ENCODE measurements around the gene THSD4.

THSD4 gene

DNA sequence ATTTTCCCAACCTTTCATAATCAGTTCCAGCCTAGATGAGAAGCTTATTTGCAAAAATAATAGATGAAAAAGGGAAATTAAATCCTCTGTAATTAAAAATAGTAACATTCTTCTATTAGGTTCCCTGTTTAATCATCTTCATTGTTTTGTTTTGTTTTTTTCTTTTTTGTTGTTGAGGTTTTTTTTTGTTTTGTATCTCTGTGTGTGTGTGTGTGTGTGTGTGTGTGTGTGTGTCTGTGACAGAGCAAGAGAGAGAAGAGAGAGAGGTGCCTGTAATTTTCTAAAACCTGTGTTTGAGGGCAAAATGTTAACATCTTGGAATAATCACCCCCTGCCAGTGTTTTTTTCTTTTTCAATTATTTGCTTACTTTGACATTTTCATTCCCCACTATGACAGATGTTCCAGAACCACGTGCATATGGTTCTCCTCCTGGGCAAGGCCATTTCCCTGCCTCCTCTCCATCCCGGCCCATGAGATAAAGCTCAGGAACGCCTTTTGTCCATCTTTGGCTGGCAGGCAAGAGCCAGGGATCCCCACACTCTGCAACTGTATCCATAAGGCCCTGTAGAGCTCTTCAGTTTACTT, 573.3 kb downstream of the THSD4 start:
- DNase-seq (ENCODE audit: low read depth): no peak

DNA sequence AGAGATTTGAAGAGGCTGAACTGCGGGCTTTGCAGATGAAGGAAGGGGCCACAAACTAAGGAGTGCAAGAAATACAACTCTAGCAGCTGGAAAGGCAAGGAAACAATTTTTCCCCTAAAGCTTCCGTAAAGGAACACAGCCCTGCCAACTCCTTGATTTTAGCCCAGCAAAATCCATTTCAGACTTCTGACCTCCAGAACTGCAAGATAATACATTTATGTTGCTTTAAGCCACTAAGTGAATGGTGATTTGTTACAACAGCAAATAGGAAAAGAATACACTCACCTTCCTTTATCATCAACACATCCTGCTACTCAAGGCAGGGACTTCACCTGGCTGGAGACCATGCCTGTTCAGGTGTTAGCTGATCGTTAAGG, 575.8 kb downstream of the THSD4 start:
- DNase-seq (ENCODE audit: low read depth): no peak

DNA sequence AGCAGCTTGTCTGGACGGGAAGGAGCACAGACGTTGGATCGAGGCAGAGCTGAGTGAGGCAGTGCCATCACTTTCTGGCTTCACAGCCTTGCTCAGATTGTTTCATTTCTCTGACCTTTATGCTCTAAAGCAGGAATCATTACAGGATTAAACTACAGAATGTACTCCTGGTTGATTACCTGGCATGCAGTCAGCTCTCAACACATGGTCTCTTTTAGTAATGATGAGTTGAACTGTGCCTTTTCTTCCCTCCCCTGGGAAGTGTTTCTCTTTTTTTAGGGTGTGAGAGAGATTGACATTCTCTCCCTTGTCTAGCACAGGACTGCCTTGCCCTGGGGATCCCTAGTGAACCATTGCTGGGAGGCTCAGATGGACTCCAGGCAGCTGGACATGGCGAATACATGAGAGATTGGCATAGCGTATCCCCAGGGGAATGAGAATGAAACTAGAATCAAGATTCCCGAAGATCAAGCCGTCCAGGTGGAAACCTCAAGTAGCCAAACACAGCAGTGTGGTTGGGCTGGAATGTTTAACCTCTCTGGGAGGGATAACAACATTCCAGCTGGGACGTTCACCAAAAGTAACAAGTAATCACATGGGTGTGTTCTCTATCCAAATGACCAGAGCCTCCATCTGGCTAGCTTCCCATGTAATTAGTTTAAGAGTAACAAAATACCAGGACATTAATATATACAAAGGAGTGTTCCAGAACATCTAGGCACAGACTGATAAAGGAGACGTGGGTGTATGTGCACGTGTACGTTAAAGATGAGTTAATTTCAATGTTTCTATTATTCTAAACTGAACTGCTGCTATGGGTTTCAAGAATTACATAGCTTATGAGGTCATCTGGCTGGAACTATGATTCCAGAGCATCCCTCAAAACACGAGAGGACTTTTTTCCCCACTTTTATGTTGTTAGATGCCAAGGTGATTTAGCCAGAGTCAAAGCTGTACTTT, 576.5 kb downstream of the THSD4 start:
- DNase-seq (ENCODE audit: low read depth): peak; percentile 76

DNA sequence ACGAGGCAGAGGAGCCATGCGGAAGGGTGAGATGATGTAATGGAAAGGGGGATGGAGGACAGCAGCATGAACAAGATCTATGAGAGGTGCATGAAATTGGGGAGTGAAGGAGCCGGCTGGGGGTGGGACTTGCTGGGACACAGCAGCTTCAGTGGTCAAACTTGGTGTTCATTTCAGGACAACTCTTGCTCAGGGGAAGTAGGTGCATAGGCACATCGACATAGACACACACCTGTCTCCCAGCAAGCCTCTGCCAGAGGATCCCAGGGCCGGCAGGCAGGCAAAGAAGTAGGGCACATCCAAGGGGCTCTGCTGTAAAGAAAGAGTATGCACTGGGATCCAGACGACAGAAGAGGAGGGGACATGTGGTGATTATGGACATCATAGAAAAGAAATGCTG, 582.0 kb downstream of the THSD4 start:
- no peak for DNase-seq (ENCODE audit: low read depth)

DNA sequence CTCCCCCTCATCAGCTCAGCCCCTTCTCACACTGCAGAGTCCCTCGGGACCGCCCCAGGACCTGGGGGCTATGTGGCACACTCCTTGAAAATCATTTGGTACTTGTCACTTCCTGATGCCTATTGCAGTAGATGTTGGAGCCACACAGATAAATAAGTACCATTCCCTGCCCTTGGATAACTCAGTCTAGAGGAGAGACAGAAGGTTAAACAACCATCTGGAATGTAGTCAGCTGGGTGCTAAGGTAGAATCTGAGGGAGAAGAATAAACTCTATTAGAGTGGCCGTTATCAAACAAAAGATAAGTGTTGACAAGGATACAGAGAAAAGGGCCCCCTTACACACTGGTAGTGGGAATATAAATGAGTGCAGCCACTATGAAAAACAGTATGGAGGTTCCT, 582.8 kb downstream of the THSD4 start:
- no peak for DNase-seq (ENCODE audit: low read depth)

DNA sequence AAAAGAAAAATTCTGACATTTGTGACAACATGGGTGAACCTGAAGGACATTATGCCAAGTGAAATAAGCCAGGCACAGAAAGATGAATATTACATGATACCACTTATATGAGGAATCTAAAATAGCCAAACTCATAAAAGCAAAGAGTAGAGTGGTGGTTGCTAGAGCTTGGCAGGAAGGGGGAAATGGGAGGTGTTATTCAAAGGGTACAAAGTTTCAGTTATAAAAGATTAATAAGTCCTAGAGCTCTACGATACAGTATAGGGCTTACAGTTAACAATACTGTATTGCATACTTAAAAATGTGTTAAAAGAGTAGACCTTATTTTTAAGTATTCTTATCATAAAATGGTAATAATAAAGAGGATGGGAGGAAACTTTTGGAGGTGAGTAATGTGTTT, 583.5 kb downstream of the THSD4 start:
- no peak for DNase-seq (ENCODE audit: low read depth)

DNA sequence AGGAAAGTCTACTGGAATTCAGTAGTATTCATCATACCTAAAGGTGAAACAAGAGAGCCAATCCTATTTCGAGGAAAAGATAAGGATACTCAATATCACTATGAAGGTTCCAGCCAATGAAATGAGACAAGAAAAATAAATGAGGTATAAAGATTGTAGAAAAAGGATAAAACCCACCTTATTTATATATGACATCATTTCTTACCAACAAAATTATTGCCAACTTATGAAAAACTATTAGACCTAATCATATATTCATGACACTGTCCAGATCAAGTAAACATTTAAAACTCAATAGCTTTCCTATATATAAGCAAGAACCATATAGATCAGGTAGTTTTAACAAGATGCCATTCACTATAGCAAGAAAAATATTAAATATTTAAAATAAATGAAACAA, 584.7 kb downstream of the THSD4 start:
- no peak for DNase-seq (ENCODE audit: low read depth)

DNA sequence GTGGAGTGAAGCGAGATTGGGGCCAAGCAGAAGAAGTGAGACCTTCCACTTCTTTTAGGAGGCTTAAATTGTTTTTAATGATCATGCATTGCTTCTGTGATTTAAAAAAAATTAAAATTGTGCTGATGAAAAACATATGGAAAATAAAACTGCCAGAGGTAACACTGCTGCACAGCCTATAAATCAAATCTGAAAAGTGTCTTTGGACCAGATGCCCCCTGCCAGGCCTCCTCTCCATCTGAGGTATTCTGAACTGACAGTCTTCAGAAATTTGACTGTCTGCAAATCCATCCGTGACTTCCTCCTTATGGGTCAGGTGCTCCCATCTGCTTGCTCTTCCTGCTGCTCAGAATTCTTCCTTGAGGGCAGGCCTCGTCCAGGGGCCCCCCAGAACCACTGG, 586.5 kb downstream of the THSD4 start:
- DNase-seq (ENCODE audit: low read depth): no peak

DNA sequence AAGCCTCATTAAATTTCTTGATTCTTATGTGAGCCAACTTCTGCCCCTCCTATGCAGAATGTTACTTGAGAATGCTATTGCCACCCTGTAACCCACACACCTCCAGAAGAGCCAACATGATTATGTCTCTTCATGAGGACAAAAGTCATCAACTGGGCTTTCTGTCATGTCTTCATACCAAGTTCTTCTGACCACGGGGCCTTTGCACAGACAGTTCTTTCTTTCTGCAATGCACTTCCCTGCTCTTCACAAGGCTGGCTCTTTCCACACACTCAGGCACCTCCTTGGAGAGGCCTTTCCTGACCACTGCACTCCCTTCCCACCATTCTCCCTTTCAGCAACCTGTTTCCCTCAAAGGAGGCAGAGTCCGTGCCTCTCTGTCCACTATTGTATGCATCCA, 587.2 kb downstream of the THSD4 start:
- DNase-seq (ENCODE audit: low read depth): no peak

DNA sequence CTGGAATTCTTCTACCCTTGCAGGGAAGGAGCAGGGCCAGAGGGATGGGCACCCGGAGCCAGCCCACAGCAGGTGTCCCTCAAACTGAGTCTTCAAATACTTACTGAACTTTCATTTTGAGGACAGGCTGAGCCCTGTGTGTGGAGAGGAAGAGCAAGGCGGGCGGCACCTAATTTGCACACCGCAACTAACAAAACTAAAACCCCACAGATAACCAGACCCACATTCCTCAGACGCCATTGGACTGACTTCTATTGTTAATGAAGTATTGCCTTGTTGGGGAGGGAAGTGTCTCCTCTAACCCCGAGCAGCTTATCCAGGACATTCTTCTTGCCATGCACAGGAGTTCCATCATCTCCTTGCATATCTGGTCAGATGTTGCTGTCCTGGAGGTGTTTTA, 589.9 kb downstream of the THSD4 start:
- no peak for DNase-seq (ENCODE audit: low read depth)

DNA sequence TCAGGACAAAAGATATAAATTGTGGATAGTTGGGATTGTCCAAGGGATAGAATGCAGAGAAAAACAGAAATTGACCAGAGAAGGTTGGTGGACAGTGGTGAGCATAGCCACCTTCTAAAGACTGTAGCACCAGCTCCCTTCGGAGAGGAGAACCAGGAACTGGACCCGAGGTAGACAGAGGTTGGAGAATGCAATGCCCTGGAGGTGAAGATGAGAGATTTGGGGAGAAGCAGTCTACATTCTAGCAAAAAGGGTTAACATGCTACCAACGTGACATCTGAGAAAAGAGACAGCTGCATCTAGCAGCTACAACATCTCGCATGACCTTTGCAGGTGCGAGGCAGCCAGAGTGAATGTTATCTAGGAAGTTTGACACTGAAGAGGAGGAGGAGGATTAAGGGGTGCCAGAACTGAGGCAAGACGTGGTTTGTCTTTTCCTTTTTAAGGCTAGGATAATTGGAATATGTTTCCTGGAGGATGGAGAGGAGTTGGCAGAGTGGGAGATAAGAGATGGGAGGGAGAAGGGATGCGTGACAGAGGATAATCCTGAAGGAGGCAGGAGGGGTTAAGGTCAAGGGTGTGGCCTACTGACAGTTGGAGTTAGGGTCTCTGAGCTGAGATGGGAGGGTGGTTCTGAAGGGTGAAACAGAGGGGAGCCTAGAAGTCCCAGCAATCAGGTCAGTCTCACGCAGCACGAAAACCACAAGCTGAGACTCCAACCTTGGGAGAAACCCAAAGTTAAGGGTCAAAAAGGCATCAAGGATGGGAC, 591.4 kb downstream of the THSD4 start:
- DNase-seq (ENCODE audit: low read depth): no peak

DNA sequence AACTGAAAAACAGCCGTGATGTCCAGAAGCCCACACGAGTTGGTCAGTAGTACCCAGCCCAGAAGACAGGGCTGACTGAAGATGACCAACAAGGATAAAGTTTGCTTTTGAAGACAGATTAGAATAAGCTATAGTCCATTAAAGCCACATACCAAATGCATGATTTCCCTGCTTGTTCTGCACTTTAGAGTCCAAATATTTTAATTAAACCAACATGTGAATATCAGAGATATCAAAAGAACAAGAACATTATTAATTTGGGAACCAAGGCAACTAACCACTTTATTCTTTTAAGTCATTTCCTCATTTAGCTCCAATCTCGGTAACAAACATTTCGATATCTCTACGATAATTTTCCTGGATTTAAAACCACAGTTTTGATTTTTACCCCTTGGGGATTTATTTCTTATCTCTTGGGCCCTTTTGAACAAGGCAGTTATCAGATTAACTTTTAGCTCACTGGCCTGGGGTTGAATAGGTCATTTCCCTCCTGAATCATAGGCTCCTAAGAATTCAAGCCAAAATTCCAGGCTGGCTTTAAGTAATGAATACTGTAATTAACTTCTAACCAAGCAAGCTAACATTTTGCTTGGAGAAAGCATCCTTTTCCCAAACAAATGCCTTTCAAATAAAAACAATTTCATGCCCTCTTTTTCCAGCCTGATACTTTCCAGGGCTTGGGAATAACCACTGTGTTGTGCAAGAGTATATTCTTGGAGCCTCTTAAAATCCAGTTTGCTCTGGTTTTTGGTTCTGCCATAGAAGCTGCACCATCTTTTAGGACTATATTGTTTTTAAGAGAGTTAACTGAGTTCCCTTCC, 592.2 kb downstream of the THSD4 start:
- no peak for DNase-seq (ENCODE audit: low read depth)

DNA sequence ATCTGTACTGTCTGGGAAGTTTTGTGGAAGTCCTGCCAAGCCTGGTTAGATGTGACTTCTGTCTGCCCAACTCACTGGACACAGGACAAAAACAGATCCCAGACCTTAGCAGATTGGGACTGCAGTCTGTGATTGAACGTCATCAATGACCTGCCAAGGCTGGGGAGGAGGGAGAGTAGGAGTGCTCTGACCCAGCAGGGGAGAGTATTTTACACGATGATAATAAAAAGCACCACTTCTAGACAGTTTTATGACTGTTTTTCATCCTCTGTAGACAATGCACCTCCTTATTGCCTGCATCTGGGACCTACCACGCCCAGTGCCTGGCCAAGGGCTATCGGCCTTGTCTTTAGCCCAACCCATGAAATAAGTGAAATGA, 592.8 kb downstream of the THSD4 start:
- no peak for DNase-seq (ENCODE audit: low read depth)

DNA sequence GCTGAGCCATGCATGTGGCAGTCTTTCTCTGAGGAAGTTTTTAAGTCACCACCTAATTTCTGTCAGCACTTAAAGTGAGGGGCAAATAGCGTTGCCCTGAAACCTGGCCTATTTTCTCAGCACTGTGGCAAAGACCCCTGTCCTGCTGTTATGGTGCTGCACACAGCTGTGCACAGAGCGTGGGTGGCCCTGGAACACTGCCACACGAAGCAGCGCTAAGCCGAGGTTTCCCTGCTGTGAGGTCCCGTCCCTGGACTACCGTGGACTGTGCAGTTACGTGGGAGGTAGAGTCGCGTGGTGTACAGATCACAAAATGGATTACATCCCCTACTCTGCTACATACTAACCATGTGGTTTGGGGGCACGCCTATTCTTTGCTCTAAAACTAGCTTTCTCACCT, 593.5 kb downstream of the THSD4 start:
- no peak for DNase-seq (ENCODE audit: low read depth)

DNA sequence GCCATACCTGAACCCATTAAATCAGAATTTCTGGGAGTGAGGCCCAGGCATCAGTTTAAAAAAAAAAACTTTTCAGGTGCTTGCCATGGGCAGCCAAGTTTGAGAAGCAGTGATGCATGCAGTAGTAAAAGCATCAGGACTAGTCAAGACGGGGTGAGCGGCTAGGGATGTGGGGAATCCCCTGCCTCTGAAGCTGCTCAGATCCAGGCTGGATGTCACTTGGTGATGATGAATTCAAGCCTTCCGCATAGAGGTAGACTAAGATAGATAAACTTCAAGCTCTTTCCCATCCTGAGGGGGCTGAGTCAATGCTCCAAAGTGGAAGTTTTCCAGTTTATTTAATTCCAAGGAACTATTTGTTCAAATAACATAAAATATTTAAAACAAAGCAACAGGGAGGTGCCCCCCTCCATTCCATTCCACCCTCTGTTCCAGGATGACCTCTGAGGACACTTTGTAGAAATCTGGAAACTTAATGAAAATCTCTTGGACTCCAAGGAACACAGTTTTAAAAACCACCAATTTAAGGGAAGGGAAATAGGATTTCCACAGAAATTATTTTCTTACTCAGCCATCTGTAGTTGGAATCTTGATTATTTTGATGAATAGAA, 594.6 kb downstream of the THSD4 start:
- DNase-seq (ENCODE audit: low read depth): no peak

DNA sequence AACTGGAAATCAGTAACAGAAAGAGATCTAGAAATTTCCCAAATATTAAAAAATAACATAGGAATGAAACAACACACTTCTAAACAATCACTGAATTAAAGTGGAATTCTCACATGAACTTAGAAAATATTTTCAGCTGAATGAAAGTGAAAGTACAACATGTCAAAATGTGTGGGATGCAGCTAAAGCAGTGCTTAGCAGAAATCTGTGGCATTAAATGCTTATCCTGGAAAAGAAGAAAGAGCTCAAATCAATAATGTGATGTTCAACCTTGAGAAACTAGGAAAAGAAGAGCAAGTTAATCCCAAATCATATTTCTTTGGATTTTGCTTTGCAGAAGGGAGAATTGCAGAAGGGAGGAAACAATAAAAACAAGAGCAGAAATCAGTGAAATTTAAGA, 596.9 kb downstream of the THSD4 start:
- DNase-seq (ENCODE audit: low read depth): no peak

DNA sequence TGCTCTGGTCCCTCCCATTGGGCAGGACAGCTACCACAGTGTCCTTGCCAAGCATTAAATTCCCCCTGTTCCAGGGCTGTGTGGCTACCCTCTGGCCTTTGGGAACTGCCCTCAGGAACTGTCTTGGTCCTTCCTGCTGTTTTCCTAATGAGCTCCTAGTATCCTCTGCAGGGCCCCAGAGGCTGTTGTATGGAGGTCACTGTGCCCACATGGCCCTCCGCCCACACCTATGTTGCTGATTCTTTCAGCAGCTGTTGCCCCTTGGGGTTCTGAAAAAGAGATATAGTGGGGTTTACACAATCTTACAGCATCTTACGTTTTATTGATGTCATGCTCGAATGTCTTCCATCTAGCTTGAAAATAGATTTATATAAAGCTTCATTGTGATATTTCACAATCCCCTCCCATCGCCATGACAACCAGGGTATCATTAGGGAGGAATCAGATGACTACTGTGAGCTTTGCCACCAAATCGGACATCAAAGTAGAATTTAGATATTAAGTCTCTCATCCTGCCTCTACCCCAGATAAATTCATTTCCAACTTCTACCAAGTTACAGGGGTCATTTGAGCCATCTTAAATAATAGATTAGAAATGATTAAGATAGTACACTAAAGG, 598.0 kb downstream of the THSD4 start:
- DNase-seq (ENCODE audit: low read depth): no peak

DNA sequence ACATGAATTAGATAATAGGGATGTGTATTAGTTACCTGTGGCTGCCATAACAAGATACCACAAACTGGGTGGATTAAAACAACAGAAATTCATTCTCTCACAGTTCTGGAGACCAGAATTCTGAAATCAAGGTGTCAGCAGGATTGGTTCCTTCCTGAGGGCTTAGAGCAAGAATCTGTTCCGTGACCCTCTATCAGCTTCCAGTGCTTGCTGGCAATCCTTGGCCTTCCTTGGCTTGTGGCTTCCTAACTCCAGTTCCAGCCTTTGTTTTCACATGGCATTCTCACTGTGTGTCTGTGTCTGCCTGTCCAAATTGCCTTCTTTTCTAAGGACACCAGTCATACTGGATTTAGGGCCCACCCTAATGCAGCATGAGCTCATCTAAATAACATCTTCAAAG, 600.6 kb downstream of the THSD4 start:
- DNase-seq (ENCODE audit: low read depth): no peak

DNA sequence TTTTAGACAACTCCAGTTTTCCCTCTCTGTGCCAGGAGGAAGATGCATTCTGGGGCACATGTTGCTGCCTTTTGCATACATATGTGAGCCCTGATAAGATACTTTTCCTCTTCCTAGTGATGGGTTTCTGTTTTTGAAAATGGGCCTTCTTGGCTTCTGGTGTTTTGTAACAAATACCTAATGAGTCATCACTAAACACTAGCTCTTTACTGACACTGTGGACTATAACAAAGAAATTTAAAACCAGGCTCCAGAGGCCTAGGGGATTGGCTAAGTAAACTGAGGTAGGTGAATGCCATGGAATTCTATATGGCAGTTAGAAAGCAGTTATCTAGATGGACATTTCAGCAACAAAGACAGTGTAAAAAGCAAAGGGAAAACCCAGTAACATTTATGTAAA, 601.7 kb downstream of the THSD4 start:
- no peak for DNase-seq (ENCODE audit: low read depth)

DNA sequence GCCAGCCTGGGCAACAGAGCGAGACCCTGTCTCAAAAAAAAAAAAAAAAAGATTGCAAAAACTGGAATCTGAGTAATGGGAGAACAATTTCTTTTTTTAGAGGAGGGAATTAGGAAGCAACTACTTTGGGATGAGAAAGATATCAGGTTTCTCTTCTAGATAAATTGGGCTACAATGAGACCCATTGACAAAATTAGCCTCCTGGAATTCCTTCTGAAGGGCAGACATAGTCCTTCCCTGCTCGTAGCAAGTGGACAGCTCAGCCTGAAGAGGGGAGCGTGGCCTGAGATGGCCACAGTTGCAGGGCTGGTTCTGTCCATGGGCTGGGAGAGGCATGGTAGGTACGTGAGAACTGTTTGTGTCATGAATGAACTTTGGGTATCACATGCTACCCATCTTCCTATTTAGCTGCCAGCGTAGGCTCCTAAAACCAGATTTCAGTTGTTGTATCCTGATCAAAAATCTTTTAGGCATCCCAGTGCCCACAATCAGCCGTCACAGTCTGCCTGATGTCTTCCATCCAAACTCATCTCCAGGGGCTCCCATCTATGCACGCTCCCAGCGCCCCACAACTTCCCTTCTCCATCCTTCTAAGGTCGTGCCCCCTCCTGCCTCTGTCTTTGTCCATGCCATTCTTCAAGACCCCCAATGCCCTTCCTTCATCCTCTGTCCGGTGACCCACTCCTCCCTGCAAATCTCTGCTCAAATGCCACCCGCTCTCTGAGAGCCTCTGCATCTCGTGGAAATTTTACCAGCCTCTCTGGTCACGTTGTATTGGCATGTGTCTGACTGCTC, 603.0 kb downstream of the THSD4 start:
- no peak for DNase-seq (ENCODE audit: low read depth)
